Measurements from ENCODE around the gene PRSS56. TPM values are rescaled to one million over a fixed set of nuclear protein-coding genes. Genes with fewer than 3 reads are reported as not detected.

Gene PRSS56
- polyA plus RNA-seq, 1 donor from 2014 or later = 0.16 TPM

- Histone ChIP-seq H3K27me3 (ENCODE audit: insufficient read depth, low read depth, low read length) (no peaks in the 10 kb centered on the region), H4K20me1 (ENCODE audit: insufficient read depth) (no peaks in the 10 kb centered on the region), H3K27ac (ENCODE audit: low read length) (no peak overlapping the region), H3K4me3 (ENCODE audit: low read length) (no peak overlapping the region), H3K36me3 (ENCODE audit: insufficient read depth, low read length) (no peaks in the 10 kb centered on the region), H3K4me2 (ENCODE audit: low read length) (no peak overlapping the region), H3K9ac (ENCODE audit: low read length) (no peak overlapping the region), H3K79me2 (replicated peaks; ENCODE audit: insufficient read depth, low read length) (no peaks in the 10 kb centered on the region), H3K9me3 (ENCODE audit: low read length) (no peaks in the 10 kb centered on the region), H3F3A (ENCODE audit: insufficient read depth, low read length, poor library complexity, severe bottlenecking) (no peaks in the 10 kb centered on the region), H2AFZ (ENCODE audit: low read depth, low read length) (no peak overlapping the region), H3K9me2 (ENCODE audit: insufficient read depth, low read length) (no peaks in the 10 kb centered on the region)
- no peak for TF ChIP-seq REST (IDR thresholded peaks at IDR 0.05; ENCODE audit: borderline replicate concordance)
Measured at GRCh38 chr2:232477751-232478510, 42.3 kb upstream of the PRSS56 start.

GRCh38 chr2:232478571-232479340 is 41.4 kb upstream of the PRSS56 start:
- Histone ChIP-seq H3K9me2 (ENCODE audit: insufficient read depth, low read length) (no peaks in the 10 kb centered on the region), H3K36me3 (ENCODE audit: insufficient read depth, low read length) (no peaks in the 10 kb centered on the region), H3K4me2 (ENCODE audit: low read length) (no peak overlapping the region), H3K27me3 (ENCODE audit: insufficient read depth, low read depth, low read length) (no peaks in the 10 kb centered on the region), H2AFZ (ENCODE audit: low read depth, low read length) (no peak overlapping the region), H4K20me1 (ENCODE audit: insufficient read depth) (no peaks in the 10 kb centered on the region), H3K9me3 (ENCODE audit: low read length) (no peaks in the 10 kb centered on the region), H3K79me2 (replicated peaks; ENCODE audit: insufficient read depth, low read length) (no peaks in the 10 kb centered on the region), H3F3A (ENCODE audit: insufficient read depth, low read length, poor library complexity, severe bottlenecking) (no peaks in the 10 kb centered on the region), H3K4me3 (ENCODE audit: low read length) (no peak overlapping the region), H3K9ac (ENCODE audit: low read length) (no peak overlapping the region), H3K27ac (ENCODE audit: low read length) (no peak overlapping the region)
- TF ChIP-seq RAD21 (conservative IDR thresholded peaks at IDR 0.05) = no peak
- TF ChIP-seq EP300 (conservative IDR thresholded peaks at IDR 0.05; ENCODE audit: poor library complexity, severe bottlenecking) = no peak
- no peak for TF ChIP-seq MXI1 (conservative IDR thresholded peaks at IDR 0.05; ENCODE audit: poor library complexity, severe bottlenecking)
- no peak for TF ChIP-seq TAF1 (IDR thresholded peaks at IDR 0.05; ENCODE audit: low read depth)
- TF ChIP-seq CTCF (IDR thresholded peaks at IDR 0.05; ENCODE audit: poor library complexity, severe bottlenecking) = no peak
- TF ChIP-seq SMC3 (conservative IDR thresholded peaks at IDR 0.05; ENCODE audit: poor library complexity) = no peak
- TF ChIP-seq REST (IDR thresholded peaks at IDR 0.05; ENCODE audit: borderline replicate concordance) = no peak
- no peak for TF ChIP-seq EZH2 (IDR thresholded peaks at IDR 0.05; ENCODE audit: borderline replicate concordance, insufficient read depth, low read length, poor library complexity, severe bottlenecking)
- TF ChIP-seq POLR2AphosphoS5 (IDR thresholded peaks at IDR 0.05) = no peak
